Spleen (tissue), 7 donors: Measurements from ENCODE around the gene KLC1.

Experiments
- CTCF ChIP-seq, 11 experiments: fragments of 200-600 bp in 7 of 11; fragments of 450-650 bp in 4 of 11; sonication (generic) in 4 of 11; IDR thresholded peaks in 8 of 11; conservative IDR thresholded peaks in 3 of 11; 1 replicate in 7 of 11; 2 replicates in 4 of 11; pipeline versions ENCODE4 v1.4.0 to v1.8.0; 2016 to 2021; ENCODE audit warnings: antibody characterized with exemption in 11 of 11, inconsistent platforms in 4 of 11, mild to moderate bottlenecking in 1 of 11
- POLR2A ChIP-seq, 3 donors: fragments of 450-650 bp; IDR thresholded peaks; one replicate each; pipeline ENCODE4 v1.5.1; 2017; ENCODE audit warnings: antibody characterized with exemption in 3 of 3, mild to moderate bottlenecking in 1 of 3
- POLR2AphosphoS5 ChIP-seq, 3 donors: sonication (generic); formaldehyde crosslinking; IDR thresholded peaks; one replicate each; pipeline ENCODE4 v1.5.1; 2017; ENCODE audit warnings: antibody characterized with exemption in 3 of 3
- donor health status: DM: no; HTN: no; CAD: no; lungs with moderate emphysema.
- donor health status: DM: no; HTN: no; CAD: no.
- donor health status: DM: no; HTN: no; CAD: no.

DNA sequence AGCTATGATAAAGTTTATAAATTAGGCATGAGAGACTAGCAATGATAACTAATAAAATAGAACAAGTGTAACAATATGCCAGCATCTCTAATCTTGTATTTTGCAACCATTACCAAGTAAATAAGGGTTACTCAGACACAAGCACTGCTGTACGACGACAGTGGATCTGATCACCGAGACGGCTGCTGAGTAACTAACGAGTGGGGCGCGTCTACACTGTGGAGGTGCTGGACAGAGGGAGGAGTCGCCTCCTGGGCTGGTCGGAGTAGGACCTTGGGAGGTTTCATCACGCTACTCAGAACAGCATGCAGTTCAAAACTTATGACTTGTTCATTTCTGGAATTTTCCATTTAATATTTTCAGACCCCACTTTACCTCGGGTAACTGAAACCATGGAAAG lies 47.8 kb upstream of the KLC1 start:
- no peak for TF ChIP-seq CTCF (IDR thresholded peaks at IDR 0.05 in 8 of 11, conservative IDR thresholded peaks at IDR 0.05 in 3 of 11)
- TF ChIP-seq POLR2A (IDR thresholded peaks at IDR 0.05): no peak
- TF ChIP-seq POLR2AphosphoS5 (IDR thresholded peaks at IDR 0.05): no peak
